Prostate gland (tissue), 2 donors: Measurements from ENCODE around the gene AJAP1.

Source experiments
- POLR2A ChIP-seq: fragments of 450-650 bp; IDR thresholded peaks from one replicate; pipeline ENCODE4 v1.6.1; 2016; ENCODE audit warnings: antibody characterized with exemption, mild to moderate bottlenecking
- POLR2AphosphoS5 ChIP-seq: sonication (generic); formaldehyde crosslinking; IDR thresholded peaks from one replicate; pipeline ENCODE4 v1.6.1; 2017; ENCODE audit warnings: antibody characterized with exemption
- TF ChIP-seq, protein P1 (sequence below), 4 experiments: fragments of 200-600 bp in 2 of 4; fragments of 450-650 bp in 2 of 4; sonication (generic) in 2 of 4; IDR thresholded peaks; 1 replicate in 3 of 4; 2 replicates in 1 of 4; pipeline ENCODE4 v1.5.1; 2016 to 2019; ENCODE audit warnings: antibody characterized with exemption in 4 of 4, mild to moderate bottlenecking in 2 of 4, moderate library complexity in 2 of 4

DNA sequence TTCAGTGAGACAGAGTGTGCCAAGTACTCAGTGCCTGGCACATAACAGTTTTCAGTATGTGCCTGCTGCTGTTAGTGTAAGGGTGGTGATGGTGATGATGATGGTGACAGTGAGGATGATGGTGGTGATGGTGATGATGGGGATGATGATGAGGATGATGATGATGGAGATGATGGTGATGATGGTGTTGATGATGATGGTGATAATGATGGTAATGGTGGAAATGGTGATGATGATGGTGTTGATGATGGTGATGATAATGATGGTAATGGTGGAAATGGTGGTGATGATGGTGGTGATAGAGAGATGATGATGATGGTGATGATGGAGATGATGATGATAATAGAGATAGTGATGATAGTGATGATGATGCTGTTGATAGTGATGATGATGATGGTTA lies 62.0 kb downstream of the AJAP1 start:
- TF ChIP-seq POLR2A, result no peak
- TF ChIP-seq, protein P1, sequence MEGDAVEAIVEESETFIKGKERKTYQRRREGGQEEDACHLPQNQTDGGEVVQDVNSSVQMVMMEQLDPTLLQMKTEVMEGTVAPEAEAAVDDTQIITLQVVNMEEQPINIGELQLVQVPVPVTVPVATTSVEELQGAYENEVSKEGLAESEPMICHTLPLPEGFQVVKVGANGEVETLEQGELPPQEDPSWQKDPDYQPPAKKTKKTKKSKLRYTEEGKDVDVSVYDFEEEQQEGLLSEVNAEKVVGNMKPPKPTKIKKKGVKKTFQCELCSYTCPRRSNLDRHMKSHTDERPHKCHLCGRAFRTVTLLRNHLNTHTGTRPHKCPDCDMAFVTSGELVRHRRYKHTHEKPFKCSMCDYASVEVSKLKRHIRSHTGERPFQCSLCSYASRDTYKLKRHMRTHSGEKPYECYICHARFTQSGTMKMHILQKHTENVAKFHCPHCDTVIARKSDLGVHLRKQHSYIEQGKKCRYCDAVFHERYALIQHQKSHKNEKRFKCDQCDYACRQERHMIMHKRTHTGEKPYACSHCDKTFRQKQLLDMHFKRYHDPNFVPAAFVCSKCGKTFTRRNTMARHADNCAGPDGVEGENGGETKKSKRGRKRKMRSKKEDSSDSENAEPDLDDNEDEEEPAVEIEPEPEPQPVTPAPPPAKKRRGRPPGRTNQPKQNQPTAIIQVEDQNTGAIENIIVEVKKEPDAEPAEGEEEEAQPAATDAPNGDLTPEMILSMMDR (IDR thresholded peaks at IDR 0.05), result no peak
- no peak for TF ChIP-seq POLR2AphosphoS5
